ENCODE data around the gene OR52N5. TPM values are rescaled to one million over a fixed set of nuclear protein-coding genes. Genes with fewer than 3 reads are reported as not detected.

Gene OR52N5
- total and polyA plus RNA-seq, 10 donors = not detected

GRCh38 chr11:5767056-5767455 is 16.1 kb downstream of the OR52N5 start:
- 59 to 71% (median 71%) methylated on average over 1 of the region's 1 CpG for WGBS, 5 donors
- no peak overlapping the region for H3K4me3 ChIP-seq
- TF ChIP-seq POLR2A (IDR thresholded peaks at IDR 0.05) = no peak
- no peak for TF ChIP-seq POLR2AphosphoS5 (IDR thresholded peaks at IDR 0.05)
- TF ChIP-seq, protein P1, sequence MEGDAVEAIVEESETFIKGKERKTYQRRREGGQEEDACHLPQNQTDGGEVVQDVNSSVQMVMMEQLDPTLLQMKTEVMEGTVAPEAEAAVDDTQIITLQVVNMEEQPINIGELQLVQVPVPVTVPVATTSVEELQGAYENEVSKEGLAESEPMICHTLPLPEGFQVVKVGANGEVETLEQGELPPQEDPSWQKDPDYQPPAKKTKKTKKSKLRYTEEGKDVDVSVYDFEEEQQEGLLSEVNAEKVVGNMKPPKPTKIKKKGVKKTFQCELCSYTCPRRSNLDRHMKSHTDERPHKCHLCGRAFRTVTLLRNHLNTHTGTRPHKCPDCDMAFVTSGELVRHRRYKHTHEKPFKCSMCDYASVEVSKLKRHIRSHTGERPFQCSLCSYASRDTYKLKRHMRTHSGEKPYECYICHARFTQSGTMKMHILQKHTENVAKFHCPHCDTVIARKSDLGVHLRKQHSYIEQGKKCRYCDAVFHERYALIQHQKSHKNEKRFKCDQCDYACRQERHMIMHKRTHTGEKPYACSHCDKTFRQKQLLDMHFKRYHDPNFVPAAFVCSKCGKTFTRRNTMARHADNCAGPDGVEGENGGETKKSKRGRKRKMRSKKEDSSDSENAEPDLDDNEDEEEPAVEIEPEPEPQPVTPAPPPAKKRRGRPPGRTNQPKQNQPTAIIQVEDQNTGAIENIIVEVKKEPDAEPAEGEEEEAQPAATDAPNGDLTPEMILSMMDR (IDR thresholded peaks at IDR 0.05 in 8 of 11, conservative IDR thresholded peaks at IDR 0.05 in 3 of 11) = no peak
- H3K27ac ChIP-seq = no peak overlapping the region
- H3K9me3 ChIP-seq = no peaks in the 10 kb centered on the region
- H3K4me1 ChIP-seq = no peaks in the 10 kb centered on the region
- intact Hi-C loops (cut with DNase I; ENCODE audit: low total_unique reads) = no loop called here
- DNase-seq = no peak
- no peaks in the 10 kb centered on the region for H3K36me3 ChIP-seq
- no peaks in the 10 kb centered on the region for H3K27me3 ChIP-seq (replicated peaks in 1 of 7)

- Histone ChIP-seq H3K27ac (no peak within 1 kb of the TSS), H3K27me3 (replicated peaks in 1 of 7) (no peaks in the 10 kb centered on the region), H3K36me3 (no peaks in the 10 kb centered on the region), H3K4me3 (no peak within 1 kb of the TSS), H3K9me3 (no peaks in the 10 kb centered on the region), H3K4me1 (no peaks in the 10 kb centered on the region)
- 89 to 100% (median 97%) methylated on average over 1 of the region's 1 CpG for WGBS, 5 donors
- TF ChIP-seq POLR2A (IDR thresholded peaks at IDR 0.05) (no peak), POLR2AphosphoS5 (IDR thresholded peaks at IDR 0.05) (no peak)
- TF ChIP-seq, protein P1 (IDR thresholded peaks at IDR 0.05 in 8 of 11, conservative IDR thresholded peaks at IDR 0.05 in 3 of 11) = no peak
- intact Hi-C loops (cut with DNase I; ENCODE audit: low total_unique reads) = no loop called here
- no peak for DNase-seq
Observed at GRCh38 chr11:5753943-5754342, 29.2 kb downstream of the OR52N5 start, which contains the start of gene OR52N4. OR52N4 (plus strand) TSS chr11:5754243; CDS start chr11:5754741, 498 bp downstream.

DNA sequence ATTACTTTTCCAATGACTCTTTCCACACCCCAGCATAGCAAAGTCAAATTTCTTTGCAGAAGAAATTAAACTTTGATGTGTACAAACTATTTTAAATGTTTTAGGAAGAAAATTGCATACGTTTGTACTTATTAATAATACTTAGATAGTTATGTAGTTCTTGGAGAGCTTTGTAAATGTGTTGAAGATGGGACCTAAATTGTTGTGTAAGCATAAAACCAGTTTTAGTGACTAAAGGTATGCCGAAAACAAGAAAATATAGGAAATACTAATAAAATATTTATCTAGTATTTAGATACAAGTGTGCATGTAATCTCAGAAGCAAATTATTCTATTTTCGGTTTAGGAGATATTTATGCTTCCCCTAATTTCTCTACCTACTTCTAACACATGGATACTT is 33.3 kb downstream of the OR52N5 start:
- Histone ChIP-seq H3K9me3 (peaks cover 0 to 9% (median 0%) of the 10 kb centered on the region in 8 donors), H3K27me3 (replicated peaks in 1 of 7) (no peaks in the 10 kb centered on the region), H3K36me3 (no peaks in the 10 kb centered on the region), H3K4me1 (no peaks in the 10 kb centered on the region), H3K27ac (no peak overlapping the region), H3K4me3 (no peak overlapping the region)
- no peak for DNase-seq
- no peak for TF ChIP-seq POLR2A (IDR thresholded peaks at IDR 0.05)
- TF ChIP-seq POLR2AphosphoS5 (IDR thresholded peaks at IDR 0.05) = no peak
- TF ChIP-seq, protein P1 (IDR thresholded peaks at IDR 0.05 in 8 of 11, conservative IDR thresholded peaks at IDR 0.05 in 3 of 11) = no peak
- intact Hi-C loops (cut with DNase I; ENCODE audit: low total_unique reads) = no loop called here
- 77 to 91% (median 84%) methylated on average over 3 of the region's 3 CpGs for whole genome bisulfite sequencing, 5 donors

GRCh38 chr11:5746614-5747013 is 36.5 kb downstream of the OR52N5 start:
- no peaks in the 10 kb centered on the region for H3K4me1 ChIP-seq
- H3K27ac ChIP-seq = no peak overlapping the region
- no peaks in the 10 kb centered on the region for H3K36me3 ChIP-seq
- no peak overlapping the region for H3K4me3 ChIP-seq
- no peaks in the 10 kb centered on the region for H3K27me3 ChIP-seq (replicated peaks in 1 of 7)
- 76 to 95% (median 91%) methylated on average over 3 of the region's 3 CpGs for WGBS, 5 donors
- TF ChIP-seq POLR2AphosphoS5 (IDR thresholded peaks at IDR 0.05) = no peak
- TF ChIP-seq, protein P1 (IDR thresholded peaks at IDR 0.05 in 8 of 11, conservative IDR thresholded peaks at IDR 0.05 in 3 of 11) = no peak
- no peak for TF ChIP-seq POLR2A (IDR thresholded peaks at IDR 0.05)
- DNase-seq = no peak
- H3K9me3 ChIP-seq = peaks cover 0 to 36% (median 14%) of the 10 kb centered on the region in 8 donors
- intact Hi-C loops (cut with DNase I; ENCODE audit: low total_unique reads) = no loop called here
